ENCODE results near the gene KRABD2.
"Not testable (repeated sequence)": the region's sequence is repeated elsewhere in the genome, so short reads cannot be mapped to it uniquely, and the experiment has no call there.

Gene KRABD2

DNA sequence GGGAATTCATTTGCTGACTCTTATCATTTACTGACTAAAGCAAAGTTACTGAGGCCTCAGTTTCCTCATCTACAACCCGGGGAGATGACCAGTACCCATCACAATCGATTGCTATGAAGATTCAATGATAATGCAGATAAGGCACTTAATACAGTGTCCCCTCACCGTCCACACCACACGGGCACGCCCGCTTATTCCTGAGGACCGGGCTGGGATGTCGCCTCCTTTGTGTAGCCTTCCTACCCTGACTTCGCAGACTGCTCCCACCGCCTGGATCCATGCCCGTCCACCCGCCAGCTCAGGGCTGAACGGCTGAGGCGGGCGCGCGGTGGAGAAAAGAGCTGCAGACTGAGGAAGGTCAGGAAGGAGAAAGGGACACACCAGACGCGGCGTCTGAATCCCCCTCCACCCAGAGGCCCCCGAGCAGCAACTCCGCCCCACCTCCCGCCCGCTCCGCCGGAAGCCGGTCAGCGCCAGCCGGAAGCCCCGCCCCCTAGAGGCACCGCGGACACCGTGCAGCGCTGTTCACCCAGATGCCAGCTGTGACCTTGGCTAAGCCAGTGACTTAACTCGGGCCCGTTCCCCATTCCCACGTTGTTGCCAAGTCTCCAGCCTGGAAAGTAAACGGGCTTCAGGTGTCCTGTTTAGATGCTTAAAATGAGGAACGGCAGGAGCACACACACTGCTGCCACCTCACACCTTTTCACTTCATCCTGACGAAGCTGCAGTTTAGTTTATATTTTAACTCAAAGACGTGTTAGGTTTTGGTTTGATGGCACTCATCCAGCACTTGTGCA is at the start of gene KRABD2:
Gene KRABD2 (minus strand): TSS at position 434 of the 797 bp plus-strand sequence.
- peak; percentile 92 for DNase-seq

DNA sequence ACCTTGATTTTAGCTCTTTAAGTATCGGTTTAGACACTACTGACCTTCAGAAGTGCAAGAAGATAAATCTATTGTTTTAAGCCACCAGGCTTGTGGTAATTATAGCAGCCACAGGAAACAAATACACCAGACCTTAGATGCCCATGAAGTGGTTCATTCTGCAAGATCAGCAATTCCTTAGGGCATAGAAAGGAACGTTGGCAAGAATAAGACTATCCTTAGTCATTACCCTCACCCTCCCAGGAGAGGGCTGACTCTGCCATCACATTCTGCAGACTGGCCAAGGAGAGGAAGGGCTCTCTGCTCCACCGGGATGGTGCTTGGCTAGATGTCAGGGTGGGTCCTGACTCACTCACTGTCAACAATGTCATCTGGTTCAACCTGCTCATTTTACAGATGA is 45.1 kb upstream of the KRABD2 start:
- DNase-seq: no peak

DNA sequence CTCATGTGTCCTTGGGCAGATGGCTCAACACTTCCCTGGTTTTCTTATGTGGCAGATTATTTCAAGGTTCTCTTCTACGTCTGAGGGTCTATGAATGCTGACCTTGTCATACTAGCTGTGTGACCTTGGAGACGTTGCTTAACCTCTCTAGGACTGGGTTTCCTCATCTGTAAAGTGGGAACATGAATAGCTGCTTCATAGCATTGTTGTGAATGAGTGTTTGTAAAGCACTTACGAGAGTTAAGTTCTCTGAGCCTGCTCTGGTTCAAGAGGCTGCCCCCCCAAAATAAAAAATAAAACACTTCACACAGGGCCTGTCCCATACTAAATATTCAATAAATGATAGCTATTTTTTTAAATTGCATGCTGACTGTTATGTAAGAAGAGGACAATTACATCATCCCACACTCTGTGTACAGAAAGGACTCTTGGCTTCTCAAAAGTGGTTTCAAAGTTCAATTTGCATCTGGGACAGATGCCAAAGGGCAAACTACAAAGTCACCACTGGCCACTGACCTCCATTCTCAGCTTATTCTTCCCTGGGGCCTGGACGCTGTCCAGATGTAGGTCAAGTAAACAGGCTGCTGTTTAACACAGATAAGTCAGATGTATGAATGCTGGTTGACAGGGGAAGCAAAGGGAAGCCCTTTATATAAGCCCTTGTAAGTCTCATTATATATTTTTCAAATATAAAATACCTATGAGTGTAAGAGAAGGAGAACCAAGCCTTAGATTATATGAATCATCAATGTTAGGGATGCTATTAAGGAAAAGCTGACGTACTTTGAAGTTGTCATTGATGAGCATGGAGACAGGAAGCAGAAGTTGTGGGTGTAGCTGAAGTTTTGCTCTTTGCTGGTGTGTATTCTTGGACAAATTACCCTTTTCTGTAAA is 43.8 kb upstream of the KRABD2 start:
- no peak for DNase-seq

DNA sequence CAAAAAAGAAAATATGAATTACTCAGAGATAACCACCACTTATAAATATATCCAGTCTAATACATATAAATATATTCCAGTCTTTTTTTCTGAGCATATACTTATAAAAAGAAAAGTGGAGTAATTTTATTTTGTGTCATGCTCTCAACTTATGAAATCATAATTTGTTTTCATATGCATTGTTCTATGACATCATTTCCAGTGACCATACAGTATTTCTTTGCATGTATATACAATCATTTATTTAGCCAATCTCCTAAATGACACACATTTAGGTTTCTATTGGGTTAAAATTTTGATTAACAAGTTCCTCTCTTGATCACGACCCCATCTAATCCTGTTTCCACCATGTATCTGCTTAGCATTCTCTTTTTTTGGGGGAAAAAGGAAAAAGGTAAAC is 42.8 kb upstream of the KRABD2 start:
- DNase-seq: no peak

DNA sequence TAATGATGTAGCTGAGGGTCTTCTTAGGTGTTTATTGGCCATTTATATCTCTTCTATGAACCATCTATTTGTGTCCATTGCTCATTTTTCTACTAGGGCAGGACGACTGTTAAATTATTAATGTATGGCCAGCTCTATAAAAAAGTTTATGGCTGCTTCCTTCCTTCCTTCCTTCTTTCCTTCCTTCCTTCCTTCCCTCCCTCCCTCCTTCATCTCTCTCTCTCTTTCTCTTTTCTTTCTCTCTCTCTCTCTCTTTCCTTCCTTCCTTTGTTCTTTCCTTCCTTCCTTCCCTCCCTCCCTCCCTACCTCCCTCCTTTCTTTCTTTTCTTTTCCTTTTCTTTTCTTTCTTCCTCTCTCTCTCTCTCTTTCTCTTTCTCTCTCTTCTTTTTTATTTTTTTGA is 42.0 kb upstream of the KRABD2 start:
- no peak for DNase-seq

DNA sequence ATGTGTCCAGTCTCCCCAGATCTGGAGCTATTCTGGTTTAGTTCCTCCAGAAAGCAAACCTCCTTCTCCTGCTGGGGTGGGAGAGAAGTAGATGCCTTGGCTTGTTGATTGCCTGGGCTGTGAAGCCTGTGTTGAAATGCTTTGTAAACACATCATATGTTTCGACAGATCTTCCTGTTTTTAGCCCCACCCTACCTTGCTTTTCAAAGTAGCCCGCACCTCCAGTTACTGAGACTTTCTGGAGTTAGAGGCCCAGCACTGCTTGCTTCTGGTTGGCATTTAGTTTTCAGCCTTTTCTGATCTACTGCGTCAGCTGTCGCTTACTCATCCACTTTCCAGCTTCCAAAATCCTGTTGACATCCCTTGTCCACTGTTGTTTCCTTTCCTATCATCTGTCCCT is 41.3 kb upstream of the KRABD2 start:
- DNase-seq: no peak

DNA sequence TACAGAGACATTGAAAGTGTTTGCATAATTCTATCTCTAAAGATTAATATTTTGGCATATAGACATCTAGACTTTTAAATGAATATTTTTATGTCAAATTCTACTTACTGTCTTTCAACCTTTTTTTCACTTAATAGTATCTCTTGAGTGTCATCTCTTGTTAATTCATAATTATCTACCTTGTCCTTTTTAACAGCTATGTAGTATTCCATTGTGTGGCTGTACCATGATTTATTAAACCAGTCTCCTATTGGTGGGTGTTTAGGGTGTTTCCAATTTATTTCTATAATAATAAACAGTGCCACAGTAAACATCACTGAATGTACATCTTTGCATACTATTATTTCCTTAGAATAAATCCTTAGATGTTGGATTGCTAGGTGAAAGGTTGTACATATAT is 37.4 kb upstream of the KRABD2 start:
- DNase-seq: no peak

DNA sequence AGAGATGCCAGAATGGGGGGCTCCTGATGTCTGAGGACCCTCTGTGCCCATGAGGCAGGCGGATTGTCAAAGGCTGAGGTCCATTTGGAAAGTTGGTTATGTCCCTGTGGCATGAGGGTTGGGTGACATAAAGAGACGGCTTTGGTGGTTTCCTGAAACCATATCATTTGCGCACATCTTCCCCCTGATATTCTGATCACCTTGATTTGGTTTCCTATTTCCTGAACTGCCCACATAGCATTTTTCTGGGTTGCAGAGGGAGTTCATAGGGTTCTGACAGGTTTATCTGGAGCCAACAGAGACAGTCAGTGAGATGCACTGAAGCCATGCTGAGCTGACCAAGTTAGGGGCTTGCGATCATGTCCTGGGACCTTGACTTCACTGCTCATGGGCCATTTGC is 36.8 kb upstream of the KRABD2 start:
- no peak for DNase-seq

DNA sequence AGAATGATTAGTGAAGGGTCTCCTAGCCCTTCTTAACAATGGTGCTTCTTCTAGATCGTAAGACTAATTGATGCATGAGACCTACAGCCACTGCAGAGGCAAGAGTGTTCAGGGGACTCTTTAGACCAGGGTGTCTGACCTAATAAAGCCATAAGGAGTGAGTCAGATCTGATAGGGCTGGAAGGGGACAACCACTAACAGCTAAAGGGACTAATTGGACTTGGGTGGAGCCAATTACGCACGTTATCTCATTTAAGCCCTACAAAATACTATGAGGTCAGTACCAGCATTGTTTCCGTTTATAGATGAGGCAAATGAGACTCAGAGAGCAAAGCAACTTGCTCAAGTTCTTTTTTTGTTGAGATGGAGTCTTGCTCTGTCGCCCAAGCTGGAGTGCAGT is 35.6 kb upstream of the KRABD2 start:
- no peak for DNase-seq

DNA sequence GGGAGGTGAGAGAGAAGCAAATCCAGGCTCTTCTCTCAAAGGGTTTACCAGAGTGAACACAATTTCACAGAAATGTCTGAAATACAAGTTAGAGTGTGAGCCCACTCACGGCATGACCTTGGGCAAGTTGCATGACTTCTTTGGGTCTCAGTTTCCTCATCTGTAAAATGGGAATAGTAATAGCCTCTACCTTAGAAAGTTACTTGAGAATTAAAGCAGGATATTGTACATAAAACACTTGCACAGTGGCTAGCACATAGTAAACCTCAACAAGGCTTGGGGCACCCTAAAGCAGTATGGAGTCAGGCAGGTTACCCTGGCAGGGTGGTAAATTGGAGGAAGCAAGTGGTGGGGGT is 34.4 kb upstream of the KRABD2 start:
- no peak for DNase-seq

DNA sequence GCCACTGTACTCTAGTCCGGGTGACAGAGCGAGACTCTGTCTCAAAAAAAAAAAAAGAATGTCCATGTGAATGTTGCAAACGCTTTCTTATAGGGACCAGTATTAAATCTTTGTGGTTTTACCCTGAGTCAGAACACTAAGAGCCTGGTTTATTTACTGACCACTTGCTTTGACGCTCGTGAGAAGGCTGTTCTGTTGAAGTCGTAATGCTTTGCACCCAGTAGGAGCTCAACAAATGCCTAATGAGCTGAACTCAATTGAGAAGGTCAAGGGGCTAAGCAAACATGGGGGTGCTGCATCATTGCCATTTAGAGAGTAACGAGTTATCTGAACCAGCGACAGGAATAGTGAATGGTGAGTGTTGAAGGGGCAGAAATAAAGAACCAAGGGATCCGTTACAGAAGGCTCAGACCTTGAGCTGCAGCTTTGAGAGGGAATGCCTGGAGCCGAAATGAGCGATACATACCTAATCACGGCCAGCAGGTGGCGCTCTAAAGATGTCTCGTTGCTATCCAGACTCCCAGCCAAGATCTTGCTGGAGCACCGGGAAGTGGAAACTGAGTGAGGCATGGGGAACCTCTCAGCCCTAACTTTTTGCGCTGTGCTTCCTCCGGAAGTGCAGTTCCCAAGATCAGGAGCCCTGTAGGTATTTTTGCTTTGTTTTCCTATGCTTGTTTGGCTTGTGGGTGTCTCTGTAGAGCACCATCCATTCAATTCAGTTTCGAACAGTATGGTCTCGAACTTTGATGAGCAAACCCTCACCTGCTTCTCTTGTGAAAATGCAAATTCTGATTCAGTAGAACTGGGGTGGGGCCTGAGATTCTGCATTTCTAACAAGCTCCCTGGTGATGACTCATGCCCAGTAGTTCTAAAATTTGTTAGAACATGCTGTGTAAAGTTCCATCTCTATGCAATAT is 33.7 kb upstream of the KRABD2 start:
- DNase-seq: peak; percentile 73

DNA sequence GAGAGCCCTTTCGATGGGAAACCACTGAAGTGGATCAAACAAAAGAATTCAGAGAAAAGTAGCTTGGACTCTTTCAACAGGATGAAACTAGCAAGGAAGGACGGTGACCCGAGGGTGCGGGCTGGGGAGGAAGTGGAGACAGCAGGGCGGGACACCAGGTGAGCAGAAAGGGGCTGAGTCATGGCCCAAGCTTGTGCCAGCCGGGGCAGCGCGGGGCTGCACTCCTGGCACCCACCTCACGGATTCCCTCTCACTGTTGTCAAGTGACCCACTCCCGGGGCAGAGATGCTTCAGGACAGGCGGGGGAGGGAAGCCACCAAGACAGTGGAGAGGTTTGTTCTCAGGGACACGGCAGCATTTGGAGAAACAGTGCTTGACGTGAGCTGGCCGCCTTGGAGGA is 31.9 kb upstream of the KRABD2 start:
- no peak for DNase-seq

DNA sequence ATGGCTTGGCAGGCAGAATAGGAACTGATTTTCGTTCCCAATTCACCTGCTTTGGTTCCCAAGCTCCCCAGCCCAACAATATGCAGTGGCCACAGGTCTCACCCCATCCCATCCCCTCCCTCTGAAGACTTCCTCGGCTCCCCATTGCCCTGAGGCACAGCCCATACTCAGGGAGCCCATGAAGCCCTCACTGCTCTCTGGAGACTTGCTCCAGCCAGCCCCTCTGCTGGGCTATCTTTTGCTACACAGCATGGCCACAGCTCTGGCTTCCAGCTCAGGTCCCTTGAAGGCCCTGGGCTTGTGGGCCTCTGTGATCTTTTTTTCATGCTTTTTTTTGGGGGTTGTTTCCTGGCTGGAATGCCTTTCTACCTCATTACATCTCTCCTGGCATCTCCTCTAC is 29.7 kb upstream of the KRABD2 start:
- DNase-seq: no peak

DNA sequence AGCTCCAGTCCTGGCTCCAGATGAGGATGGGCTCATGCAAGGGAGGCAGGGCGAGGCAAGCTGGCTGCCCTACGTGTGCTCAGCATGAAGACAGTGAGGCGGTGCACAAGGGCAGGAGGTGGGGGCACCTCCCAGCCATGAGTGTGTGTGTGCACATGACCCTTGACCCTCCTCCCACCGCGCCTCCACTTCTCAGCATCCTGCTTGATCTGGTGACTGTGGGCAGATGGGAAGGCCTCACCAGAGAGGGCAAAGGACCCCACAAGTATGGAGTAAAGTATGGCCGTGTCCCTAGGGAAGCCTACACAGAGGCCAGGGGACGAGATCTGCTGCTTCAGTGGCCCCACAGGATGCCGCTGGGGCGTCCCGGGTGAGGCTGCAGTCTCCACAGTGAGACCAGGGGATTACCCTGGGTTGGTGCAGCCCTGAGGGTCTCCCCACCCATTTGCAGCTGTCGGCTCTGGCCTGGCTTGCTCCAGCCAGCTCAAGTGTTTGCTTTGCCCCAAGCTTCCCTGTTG is 29.1 kb upstream of the KRABD2 start:
- no peak for DNase-seq

DNA sequence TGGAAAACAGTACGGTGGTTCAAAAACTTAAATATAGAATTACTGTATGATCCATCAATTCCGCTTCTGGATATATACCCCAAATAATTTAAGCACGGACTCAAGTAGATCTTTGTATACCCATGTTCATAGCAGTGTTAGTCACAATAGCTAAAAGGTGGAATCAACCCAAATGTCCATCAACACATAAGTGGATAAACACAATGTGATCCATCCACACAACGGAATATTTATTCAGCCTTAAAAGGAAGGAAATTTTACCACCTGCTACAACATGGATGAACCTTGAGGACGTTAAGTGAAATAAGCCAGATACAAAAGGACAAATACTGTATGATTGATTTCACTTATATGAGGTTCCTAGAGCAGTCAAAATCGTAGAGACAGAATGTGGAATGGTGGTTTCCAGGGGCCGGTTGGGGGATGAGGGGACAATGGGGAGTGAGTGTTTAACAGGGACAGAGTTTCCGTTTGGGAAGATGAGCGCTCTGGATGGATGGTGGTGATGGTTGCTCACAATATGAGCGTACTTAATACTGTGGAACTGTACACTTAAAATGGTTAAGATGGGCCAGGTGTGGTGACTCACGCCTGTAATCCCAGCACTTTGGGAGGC is 26.5 kb upstream of the KRABD2 start:
- no peak for DNase-seq

DNA sequence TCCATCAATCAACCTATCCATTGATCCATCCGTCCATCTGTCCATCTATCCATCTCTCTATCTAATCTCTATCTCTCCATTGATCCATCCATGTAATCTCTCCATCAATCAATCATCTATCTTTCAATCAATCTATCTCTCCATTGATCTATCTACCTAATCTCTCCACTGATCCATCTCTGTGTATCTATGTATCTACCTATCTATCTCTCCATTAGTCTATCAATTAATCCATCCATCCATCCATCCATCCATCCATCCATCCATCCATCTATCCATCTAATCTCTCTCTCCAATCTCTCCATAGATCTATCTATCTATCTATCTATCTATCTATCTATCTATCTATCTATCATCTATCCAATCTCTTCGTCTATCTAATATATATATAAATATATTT is 24.6 kb upstream of the KRABD2 start:
- no peak for DNase-seq

DNA sequence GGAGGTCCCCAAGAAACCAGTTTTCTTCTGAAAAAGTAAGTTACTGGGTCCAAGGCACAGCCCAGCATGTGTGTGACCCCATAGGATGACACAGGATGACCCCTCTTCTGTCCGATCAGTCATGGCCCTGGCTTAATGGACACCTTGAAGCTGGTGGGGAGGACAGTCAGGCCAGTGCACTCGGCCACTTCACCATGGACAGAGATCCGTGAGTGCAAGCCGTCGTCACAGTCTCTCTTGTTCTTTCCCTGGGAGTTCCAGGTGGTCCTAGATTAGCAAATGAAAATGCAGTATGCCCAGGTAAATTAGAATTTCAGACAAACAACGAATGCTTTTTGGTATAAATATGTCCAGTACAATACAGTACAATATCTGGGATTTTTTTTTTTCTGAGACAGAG is 22.5 kb upstream of the KRABD2 start:
- no peak for DNase-seq

DNA sequence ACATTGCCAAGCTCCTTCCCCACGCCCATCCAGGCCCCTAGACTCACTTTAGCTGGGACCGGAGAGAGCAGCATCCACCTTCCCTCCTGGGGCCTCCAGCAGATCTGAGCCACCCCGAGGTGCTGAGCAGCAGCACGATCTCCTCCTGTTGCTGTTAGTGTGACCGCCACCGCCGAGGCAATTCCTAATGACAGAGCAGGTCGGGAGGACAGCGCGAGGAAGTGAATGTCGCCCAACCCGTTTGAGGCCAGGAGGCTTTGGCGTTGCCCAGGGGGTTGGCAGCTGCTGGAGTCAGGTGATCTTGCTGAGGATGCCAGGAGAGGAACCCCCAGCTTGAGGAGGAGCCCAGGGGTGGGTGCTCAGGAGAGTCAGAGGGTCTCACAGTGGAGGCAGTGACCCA is 21.1 kb upstream of the KRABD2 start, which contains the start of gene RNF222:
Gene RNF222 (minus strand): TSS at position 192 of the 400 bp plus-strand sequence. CDS start 4,366 bp downstream, outside the sequence.
- no peak for DNase-seq

DNA sequence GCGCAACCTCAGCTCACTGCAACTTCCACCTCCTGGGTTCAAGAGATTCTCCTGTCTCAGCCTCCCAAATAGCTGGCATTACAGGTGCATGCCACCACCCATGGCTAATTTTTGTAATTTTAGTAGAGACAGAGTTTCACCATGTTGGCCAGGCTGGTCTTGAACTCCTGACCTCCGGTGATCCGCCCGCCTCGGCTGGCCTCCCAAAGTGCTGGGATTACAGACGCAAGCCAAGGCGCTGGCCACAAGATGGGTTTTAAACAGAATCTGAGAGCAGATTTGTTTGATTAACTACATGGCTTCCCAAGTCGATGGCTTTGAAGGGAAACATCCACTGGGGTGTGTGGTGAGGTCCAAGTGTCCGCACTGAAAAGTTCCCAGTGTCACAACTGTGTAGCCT is 18.0 kb upstream of the KRABD2 start:
- not testable (repeated sequence) for DNase-seq

DNA sequence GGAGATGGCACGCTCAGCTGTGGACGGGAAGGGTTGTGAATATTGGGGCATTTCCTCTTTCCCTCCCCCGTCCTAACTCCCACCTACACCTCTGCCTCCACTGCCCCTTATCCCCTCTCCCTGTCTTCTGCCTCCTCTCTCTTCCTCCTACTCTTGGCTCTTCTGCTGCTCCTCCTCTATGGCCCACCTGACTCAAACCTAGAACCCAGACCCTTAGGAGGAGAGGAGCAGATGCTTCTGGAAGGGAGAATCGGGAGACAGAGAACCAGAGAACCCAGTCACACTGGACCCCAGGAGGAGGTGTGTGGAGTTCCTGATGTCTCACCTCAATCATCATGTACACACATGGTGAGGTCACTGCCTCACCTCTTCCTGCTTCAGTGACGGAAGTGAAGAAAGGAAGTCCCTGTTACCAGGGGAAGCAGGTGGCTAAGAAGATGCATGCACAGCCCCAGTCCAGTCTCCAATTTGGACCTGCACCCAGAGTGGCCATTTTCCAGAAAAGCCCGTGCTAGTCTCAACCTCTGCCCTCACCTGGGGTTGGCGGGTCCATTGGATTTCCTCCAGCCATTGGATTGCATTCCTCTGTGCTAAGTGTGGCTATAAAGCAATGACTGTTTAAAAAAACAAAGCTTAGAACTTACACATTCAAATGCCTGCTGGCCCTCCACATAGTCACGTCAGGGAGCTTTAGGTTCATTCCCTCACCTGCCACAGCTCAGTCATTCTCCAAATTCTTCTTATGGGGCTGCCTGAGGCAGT is 17.1 kb upstream of the KRABD2 start:
- DNase-seq: peak; percentile 23

DNA sequence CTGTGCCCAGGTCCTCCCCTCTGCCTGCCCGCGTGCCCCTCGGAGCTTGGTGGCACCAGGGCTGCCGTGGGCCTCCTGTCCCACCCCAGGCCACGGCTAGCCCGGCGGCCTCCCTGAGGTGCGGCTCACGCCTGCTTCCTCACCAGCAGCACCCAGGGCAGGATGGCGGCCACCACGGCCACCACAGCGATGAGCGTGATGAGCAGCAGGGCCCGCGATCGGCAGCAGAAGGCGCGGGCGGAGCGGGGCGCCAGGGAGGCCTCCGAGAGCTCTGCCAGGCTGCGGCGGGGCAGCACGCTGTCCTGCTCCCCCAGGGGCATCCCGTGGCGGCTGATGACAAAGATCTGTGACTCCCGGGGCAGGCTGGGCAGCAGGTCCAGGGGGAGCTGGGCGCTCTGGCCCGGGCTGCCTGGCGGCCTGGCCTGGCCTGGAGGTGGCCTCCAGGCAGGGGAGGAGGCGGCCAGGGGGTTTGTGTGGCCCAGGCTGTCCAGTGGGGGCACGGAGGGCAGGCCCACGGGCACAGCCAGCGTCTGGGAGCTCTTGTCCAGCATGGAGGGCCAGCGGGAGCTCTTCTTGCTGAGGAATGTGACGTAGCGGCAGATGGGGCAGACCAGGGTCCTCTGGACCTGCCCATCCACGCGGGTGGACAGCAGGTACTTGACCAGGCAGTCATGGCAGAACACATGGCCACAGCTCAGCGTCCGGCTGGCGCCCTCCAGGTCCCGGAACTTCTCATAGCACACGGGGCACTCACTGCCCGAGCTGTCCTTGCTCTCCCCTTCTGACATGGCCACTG is 16.4 kb upstream of the KRABD2 start:
- DNase-seq: no peak

All from activated naive CD4-positive, alpha-beta T cell treated with anti-CD3 and anti-CD28 coated beads, Interleukin-2, amount 50 U/mL, for 16 hours (primary cell).